ENCODE measurements around the gene DLK1.

The DLK1 gene

DNA sequence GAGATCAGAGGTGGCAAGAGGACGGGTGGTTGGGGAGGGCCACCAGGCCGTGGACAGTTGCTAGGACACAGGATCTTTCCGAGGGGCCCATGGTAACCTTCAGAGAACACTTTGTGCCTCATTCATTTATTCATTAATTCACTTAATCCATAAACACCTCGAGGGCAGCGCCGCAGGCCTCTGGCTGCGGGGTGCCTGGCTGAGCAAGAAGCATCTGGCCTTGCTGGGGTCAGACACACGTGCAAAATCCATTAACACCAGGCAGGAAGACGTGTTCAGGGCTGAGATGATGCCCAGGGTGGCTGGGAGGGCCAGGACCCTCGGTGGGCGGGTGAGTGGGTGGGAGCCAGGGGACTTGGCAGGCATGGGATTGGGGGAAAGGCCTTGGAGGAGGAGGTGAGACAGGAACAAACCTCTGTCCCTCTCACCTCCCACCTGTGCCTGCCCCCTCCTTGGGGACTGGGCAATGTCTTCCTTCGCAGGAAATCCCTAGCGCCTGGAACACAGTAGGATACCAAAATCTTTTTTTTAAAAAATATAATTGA is 6.6 kb upstream of the DLK1 start:
- Mint-ChIP-seq H3K27ac (no peak overlapping the region), H3K9me3 (no peaks in the 10 kb centered on the region), H3K4me3 (no peak overlapping the region), H3K36me3 (no peaks in the 10 kb centered on the region), H3K4me1 (no peaks in the 10 kb centered on the region), H3K27me3 (peaks cover 6% of the 10 kb centered on the region)

GRCh38 chr14:100721568-100721967 is 5.1 kb upstream of the DLK1 start:
- Mint-ChIP-seq H3K9me3 (no peaks in the 10 kb centered on the region), H3K27me3 (peaks cover 14% of the 10 kb centered on the region), H3K27ac (no peak overlapping the region), H3K4me3 (no peak overlapping the region), H3K4me1 (no peaks in the 10 kb centered on the region), H3K36me3 (no peaks in the 10 kb centered on the region)

DNA sequence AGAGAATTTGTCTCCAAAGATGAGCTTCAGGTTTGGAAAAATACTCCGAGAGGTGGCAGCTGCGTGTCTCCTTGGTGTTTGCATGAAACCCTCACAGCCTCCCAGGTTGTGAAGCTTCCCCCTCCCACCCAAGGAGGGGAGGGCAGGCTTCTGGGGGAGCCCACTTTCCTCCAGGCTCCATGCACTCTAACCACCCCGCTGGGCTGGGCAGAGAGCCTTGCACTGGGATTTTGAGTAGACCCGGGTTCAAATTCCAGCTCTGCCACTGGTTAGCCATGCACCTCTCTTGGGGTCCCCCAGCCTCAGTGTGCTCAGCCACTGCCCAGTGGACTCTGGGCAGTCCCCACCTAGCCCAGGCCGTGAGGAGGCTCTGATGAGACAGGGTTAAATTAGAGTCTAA is 4.3 kb upstream of the DLK1 start:
- no peaks in the 10 kb centered on the region for H3K9me3 Mint-ChIP-seq
- H3K4me1 Mint-ChIP-seq = no peaks in the 10 kb centered on the region
- no peaks in the 10 kb centered on the region for H3K36me3 Mint-ChIP-seq
- H3K27me3 Mint-ChIP-seq = peaks cover 15% of the 10 kb centered on the region
- H3K27ac Mint-ChIP-seq = no peak overlapping the region
- H3K4me3 Mint-ChIP-seq = no peak overlapping the region

- Mint-ChIP-seq H3K9me3 (no peaks in the 10 kb centered on the region), H3K27me3 (peaks cover 18% of the 10 kb centered on the region), H3K4me3 (no peak overlapping the region), H3K36me3 (no peaks in the 10 kb centered on the region), H3K4me1 (no peaks in the 10 kb centered on the region), H3K27ac (no peak overlapping the region)
Observed at GRCh38 chr14:100723135-100723829, 3.4 kb upstream of the DLK1 start.

GRCh38 chr14:100723830-100724437 is 2.8 kb upstream of the DLK1 start:
- H3K27ac Mint-ChIP-seq = no peak overlapping the region
- H3K36me3 Mint-ChIP-seq = no peaks in the 10 kb centered on the region
- no peaks in the 10 kb centered on the region for H3K4me1 Mint-ChIP-seq
- no peaks in the 10 kb centered on the region for H3K9me3 Mint-ChIP-seq
- peaks cover 20% of the 10 kb centered on the region for H3K27me3 Mint-ChIP-seq
- H3K4me3 Mint-ChIP-seq = no peak overlapping the region

DNA sequence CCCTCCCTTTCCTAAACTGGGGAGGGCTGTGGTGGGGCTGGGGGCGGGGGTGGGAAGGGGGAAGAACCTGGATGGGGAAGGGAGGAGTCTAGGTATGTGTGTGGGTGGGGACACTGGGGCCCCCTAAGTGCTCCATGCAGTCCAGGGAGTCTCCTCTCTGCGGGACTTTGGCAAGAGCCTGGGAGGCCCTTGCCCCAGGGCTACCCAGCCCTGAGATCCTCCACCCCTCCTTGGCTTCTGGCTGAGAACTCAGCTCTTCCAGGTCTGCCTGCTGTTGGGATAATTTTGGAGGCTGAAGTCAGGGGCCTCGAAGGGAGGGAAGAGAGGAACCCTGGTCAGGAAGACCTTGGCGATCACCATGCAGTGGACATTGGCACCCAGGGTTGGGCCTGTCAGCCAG is 2.2 kb upstream of the DLK1 start:
- no peaks in the 10 kb centered on the region for H3K36me3 Mint-ChIP-seq
- peaks cover 21% of the 10 kb centered on the region for H3K27me3 Mint-ChIP-seq
- no peak overlapping the region for H3K27ac Mint-ChIP-seq
- no peaks in the 10 kb centered on the region for H3K4me1 Mint-ChIP-seq
- no peak overlapping the region for H3K4me3 Mint-ChIP-seq
- H3K9me3 Mint-ChIP-seq = no peaks in the 10 kb centered on the region

GRCh38 chr14:100725587-100726387 is 905 bp upstream of the DLK1 start:
- Mint-ChIP-seq H3K4me3 (no peak overlapping the region), H3K27me3 (peaks cover 24% of the 10 kb centered on the region), H3K27ac (no peak overlapping the region), H3K9me3 (no peaks in the 10 kb centered on the region), H3K4me1 (no peaks in the 10 kb centered on the region), H3K36me3 (no peaks in the 10 kb centered on the region)

- no peak overlapping the region for H3K4me3 Mint-ChIP-seq
- peaks cover 24% of the 10 kb centered on the region for H3K27me3 Mint-ChIP-seq
- H3K9me3 Mint-ChIP-seq = no peaks in the 10 kb centered on the region
- no peaks in the 10 kb centered on the region for H3K36me3 Mint-ChIP-seq
- H3K27ac Mint-ChIP-seq = no peak overlapping the region
- no peaks in the 10 kb centered on the region for H3K4me1 Mint-ChIP-seq
Observed at GRCh38 chr14:100727086-100727872, 587 bp downstream of the DLK1 start.

- no peak overlapping the region for H3K27ac Mint-ChIP-seq
- H3K4me1 Mint-ChIP-seq = no peaks in the 10 kb centered on the region
- peaks cover 24% of the 10 kb centered on the region for H3K27me3 Mint-ChIP-seq
- no peak overlapping the region for H3K4me3 Mint-ChIP-seq
- no peaks in the 10 kb centered on the region for H3K36me3 Mint-ChIP-seq
- no peaks in the 10 kb centered on the region for H3K9me3 Mint-ChIP-seq
Observed at GRCh38 chr14:100727873-100728240, 1.2 kb downstream of the DLK1 start.

- Mint-ChIP-seq H3K4me3 (no peak overlapping the region), H3K27me3 (peaks cover 24% of the 10 kb centered on the region), H3K27ac (no peak overlapping the region), H3K36me3 (no peaks in the 10 kb centered on the region), H3K4me1 (no peaks in the 10 kb centered on the region), H3K9me3 (no peaks in the 10 kb centered on the region)
Observed at GRCh38 chr14:100728962-100729361, 2.3 kb downstream of the DLK1 start.

GRCh38 chr14:100729982-100730381 is 3.3 kb downstream of the DLK1 start:
- H3K36me3 Mint-ChIP-seq = no peaks in the 10 kb centered on the region
- H3K4me1 Mint-ChIP-seq = no peaks in the 10 kb centered on the region
- no peak overlapping the region for H3K27ac Mint-ChIP-seq
- no peak overlapping the region for H3K4me3 Mint-ChIP-seq
- no peaks in the 10 kb centered on the region for H3K9me3 Mint-ChIP-seq
- H3K27me3 Mint-ChIP-seq = peaks cover 24% of the 10 kb centered on the region

GRCh38 chr14:100730581-100730980 is 3.9 kb downstream of the DLK1 start:
- Mint-ChIP-seq H3K27ac (no peak overlapping the region), H3K4me3 (no peak overlapping the region), H3K9me3 (no peaks in the 10 kb centered on the region), H3K36me3 (no peaks in the 10 kb centered on the region), H3K27me3 (peaks cover 24% of the 10 kb centered on the region), H3K4me1 (no peaks in the 10 kb centered on the region)

DNA sequence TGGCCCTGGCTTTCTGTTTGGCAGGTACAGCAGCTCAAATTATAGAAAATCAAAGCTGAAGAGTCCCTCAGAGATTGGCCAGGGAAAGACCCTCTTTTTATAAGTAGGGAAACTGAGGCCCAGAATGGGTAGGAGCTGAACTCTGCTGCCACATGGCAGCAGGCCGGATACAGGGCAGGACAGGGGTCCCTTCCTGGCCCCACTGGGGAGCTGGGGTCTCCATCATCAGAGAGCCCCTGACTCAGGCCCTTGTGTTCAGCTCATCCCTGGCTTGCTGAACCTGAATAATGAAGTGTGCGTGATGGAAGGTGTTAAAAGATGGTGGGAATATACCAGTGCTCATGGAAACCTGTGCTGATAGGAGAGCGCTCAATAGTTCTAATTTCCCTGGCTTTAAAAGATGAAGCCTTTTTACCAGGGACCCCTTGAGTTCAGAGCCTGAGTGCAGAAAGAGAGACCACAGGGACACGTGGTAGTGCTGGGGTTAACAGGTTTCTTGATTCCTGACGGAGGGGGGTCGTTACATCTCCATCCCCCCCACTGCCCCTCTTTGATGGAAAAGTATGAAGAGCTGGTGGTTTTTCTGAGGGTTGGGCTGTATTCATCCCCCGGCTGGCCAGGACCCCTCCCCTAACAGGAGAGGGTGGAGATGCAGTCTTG is 4.4 kb downstream of the DLK1 start:
- H3K9me3 Mint-ChIP-seq = no peaks in the 10 kb centered on the region
- no peak overlapping the region for H3K4me3 Mint-ChIP-seq
- H3K36me3 Mint-ChIP-seq = no peaks in the 10 kb centered on the region
- H3K27me3 Mint-ChIP-seq = peaks cover 19% of the 10 kb centered on the region
- no peak overlapping the region for H3K27ac Mint-ChIP-seq
- H3K4me1 Mint-ChIP-seq = no peaks in the 10 kb centered on the region

- H3K27ac Mint-ChIP-seq = no peak overlapping the region
- H3K4me1 Mint-ChIP-seq = no peaks in the 10 kb centered on the region
- H3K4me3 Mint-ChIP-seq = no peak overlapping the region
- H3K27me3 Mint-ChIP-seq = peaks cover 16% of the 10 kb centered on the region
- H3K36me3 Mint-ChIP-seq = no peaks in the 10 kb centered on the region
- no peaks in the 10 kb centered on the region for H3K9me3 Mint-ChIP-seq
Observed at GRCh38 chr14:100731846-100732765, 5.4 kb downstream of the DLK1 start.
